Stimulated activated CD8-positive, alpha-beta memory T cell treated with anti-CD3 and anti-CD28 coated beads, Interleukin-4, amount 100 ng/mL, for 4 hours (primary cell): Measurements from ENCODE around the gene FBL.
A peak's percentile ranks its signal among the peaks of the same experiment; 100 is the strongest.
"Not testable (repeated sequence)": the region's sequence is repeated elsewhere in the genome, so short reads cannot be mapped to it uniquely, and the experiment has no call there.

ENCODE experiments used
- DNase-seq, 2 donors: peaks; one replicate each; pipeline ENCODE4 v3.0.0-alpha.2; 2020; ENCODE audit warnings: low read depth in 2 of 2, low spot score in 1 of 2

The FBL gene

DNA sequence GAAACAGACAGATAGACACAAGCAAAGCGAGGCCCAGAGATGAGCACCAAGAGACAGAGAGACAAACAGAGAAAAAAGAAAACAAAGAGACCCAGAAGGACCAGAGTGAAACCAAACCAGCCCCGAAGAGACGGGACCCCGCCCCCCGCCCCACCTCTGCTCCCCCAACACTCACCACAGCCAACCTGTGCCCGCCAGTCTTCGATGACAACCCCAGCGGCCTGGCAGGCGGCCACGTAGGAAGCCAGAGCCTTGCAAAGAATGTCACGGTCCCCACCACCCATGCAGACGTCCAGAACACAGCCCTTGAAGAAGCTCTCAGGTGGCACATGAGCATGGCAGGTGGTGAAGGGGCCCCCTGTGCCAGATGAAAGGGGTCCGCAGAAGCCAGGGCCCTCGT is 31.3 kb upstream of the FBL start:
- DNase-seq, result peak in 1 of 2 donors; percentile 18

- not testable (repeated sequence) for DNase-seq
Observed at GRCh38 chr19:39876486-39876885, 30.3 kb upstream of the FBL start.

GRCh38 chr19:39875401-39875864 is 29.3 kb upstream of the FBL start:
- DNase-seq, result not testable (repeated sequence)

DNA sequence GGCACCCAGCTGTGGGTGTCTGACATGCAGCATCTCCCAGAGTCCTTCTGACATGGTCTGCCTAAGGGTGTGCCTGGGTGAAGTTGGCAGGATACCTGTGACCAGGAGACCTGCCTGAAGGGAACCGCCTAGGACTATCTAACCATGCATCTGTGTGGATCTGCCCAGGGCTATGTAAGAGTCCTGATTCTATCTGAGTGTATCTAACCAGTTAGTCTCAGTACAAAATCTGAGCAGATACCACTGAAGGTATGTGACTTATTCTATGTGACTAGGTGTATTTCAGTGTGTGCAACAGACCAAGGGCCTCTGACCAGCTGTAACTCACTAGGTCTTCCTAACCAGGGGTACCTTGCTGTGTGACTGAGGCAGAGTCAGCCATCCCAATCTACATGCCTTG is 28.2 kb upstream of the FBL start:
- no peak for DNase-seq

DNA sequence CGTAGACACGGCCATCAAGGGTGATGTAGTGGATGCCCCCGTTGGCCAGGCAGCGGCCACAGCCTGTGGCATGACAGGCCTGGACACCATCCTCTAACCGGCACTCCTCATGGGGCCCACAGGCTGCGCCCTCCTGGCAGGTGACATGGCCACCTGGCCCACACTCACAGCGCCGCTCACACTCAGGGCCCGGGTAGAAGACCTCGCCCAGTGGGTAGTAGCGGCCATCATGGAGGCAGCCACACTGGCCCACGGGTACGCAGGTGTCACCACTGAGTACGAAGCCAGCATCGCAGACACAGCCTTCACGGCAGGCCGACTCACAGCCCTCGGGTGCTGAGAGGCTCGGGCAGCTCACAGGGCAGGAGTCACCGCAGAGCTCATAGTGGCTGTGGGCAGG is 27.2 kb upstream of the FBL start:
- no peak for DNase-seq

GRCh38 chr19:39871886-39872866 is 26.0 kb upstream of the FBL start:
- no peak for DNase-seq

GRCh38 chr19:39871362-39871761 is 25.2 kb upstream of the FBL start:
- no peak for DNase-seq

DNA sequence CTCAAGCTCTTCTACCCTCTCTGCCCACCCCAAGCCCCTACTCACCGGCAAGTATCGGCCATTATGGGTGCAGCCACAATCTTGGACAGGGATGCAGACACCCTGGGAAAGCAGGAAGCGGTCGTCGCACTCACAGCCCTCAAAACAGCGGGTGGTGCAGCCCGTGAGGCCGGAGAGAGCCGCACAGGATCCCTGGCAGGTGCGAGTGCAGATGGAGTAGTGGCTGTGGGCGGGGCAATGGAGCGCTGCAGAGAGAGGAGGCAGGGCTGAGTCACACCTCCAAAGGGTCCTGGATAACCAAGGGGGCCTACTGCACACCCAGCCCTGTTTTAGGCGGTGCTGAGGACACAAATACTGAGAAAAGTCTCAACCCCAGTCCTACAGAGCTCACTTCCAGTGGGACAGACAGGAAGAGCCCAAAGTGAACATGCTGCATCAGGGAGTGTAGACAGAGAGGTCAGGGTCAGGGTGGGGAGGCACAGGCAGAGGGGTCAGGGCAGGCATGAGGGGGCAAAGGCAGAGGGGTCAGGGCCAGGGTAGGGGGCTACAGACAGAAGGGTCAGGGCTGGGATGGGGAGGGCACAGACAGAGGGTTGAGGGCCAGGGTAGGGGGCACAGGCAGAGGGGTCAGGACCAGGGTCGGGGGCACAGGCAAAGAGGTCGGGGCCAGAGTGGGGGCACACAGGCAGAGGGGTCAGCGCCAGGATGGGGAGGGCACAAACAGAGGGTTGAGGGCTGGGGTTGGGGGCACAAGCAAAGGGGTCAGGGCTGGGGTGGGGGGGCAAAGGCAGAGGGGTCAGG is 24.2 kb upstream of the FBL start:
- DNase-seq, result no peak

GRCh38 chr19:39867952-39868351 is 21.8 kb upstream of the FBL start:
- DNase-seq, result no peak

GRCh38 chr19:39867133-39867532 is 21.0 kb upstream of the FBL start:
- no peak for DNase-seq

DNA sequence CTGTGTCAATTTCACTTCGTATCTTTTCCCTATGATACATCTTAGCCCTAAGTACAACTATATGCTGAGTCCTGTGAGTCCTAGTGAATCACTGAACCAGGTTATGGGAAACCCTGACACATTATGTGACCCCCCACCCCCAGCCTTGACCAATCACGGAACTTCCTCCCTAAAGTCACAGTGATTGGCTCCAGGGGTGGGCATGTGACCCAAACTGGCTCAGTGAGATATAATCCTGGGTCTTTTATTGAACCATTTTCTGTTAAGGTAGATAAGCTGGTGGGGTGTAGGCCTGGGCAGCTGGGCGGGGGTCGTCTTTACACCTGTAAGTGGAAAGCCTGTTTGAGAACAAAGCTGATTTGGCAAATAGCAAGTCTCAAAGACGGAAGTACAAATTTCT is 19.8 kb upstream of the FBL start:
- no peak for DNase-seq

GRCh38 chr19:39865186-39865585 is 19.0 kb upstream of the FBL start:
- no peak for DNase-seq

- DNase-seq, result no peak
Observed at GRCh38 chr19:39864118-39864517, 17.9 kb upstream of the FBL start.

DNA sequence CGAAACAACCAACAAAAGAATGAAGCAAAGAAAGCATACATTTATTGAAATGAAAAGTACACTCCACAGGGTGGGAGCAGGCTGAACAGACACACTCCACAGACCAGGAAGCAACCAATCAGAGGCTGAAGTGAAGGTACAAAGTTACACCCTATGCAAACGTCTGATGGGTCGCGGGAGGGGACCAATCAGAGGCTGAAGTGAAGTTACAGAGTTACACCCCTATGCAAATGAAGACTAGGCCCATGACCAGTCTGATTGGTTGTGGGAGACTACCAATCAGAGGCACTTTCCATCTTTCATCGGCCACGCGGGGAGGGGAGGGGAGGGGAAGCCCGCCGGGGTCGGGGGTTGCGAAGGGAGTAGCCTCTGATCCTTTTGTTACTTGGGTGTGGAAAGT is 12.4 kb upstream of the FBL start:
- no peak for DNase-seq

DNA sequence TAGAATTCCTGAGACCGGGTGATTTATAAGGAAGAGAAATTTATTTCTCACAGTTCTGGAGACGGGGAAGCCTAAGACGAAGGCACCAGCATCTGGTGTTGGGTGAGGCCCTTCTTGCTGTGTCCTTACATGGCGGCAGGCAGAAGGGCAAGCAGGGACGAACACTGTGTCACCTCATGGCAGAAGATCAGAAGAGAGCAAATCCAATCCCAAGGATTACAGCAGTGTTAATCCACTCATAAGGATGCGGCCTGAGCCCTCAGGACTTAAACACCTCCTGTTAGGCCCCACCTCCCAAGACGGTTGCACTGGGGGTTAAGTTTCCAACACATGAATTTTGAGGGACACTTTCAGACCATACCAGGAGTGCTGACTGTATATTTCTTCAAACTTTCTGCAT is 6.7 kb upstream of the FBL start:
- DNase-seq, result no peak

GRCh38 chr19:39850892-39851291 is 4.7 kb upstream of the FBL start:
- no peak for DNase-seq

DNA sequence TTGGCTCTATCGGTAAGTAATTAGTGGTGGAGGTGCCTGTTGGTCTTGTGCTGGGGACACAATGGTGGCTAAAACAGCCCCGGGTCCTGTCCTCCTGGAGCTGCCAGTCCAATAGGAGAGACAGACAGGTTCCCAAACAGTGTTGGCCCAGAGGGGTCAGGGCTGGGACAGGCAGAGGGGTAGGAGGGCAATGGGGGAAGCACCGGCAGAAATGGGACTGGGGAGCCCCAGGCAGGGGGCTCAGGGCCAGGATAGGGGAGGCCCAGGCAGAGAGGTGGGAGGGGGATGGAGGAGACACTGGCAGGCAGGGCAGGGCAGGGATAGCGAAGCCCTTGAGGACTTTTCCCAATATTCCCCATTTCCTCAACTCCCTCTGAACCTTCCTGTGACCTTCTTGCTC is 2.2 kb upstream of the FBL start:
- no peak for DNase-seq

DNA sequence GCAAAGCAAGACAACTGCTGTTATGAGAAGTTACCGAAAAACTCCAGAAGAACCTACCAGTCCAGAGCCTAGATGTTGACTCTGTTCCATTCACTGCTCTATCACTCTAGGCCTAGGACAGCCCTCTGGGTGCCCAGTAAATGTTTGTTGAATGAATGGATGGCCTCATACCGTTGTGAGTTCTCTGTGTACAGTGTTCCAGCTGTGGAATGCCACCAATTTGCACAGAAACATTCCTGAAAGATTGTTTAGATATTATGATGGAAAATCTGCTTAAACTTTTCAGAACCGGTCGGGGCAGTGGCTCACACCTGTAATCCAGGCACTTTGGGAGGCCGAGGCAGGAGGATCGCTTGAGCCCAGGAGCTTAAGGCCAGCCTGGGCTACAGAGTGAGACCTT is 1.3 kb upstream of the FBL start:
- DNase-seq, result no peak

- DNase-seq, result no peak
Observed at GRCh38 chr19:39846678-39847486, 703 bp upstream of the FBL start.

DNA sequence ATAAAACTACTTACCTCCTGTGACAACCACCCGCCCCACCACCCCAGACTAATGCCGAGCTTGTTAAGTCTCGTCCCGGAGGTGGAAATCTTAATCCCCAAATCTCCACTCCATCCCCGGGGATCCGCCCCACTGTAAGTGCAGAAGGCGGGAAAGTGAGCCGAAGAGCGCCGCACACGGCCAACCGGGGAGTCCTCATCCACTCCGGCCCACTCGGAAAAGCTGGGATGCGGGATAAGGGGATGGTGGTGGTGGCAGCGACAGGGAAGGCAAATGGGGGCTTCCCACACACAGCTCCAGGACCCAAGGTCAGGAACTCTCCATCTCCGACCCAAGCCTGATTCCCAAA is 621 bp downstream of the FBL start:
- no peak for DNase-seq

DNA sequence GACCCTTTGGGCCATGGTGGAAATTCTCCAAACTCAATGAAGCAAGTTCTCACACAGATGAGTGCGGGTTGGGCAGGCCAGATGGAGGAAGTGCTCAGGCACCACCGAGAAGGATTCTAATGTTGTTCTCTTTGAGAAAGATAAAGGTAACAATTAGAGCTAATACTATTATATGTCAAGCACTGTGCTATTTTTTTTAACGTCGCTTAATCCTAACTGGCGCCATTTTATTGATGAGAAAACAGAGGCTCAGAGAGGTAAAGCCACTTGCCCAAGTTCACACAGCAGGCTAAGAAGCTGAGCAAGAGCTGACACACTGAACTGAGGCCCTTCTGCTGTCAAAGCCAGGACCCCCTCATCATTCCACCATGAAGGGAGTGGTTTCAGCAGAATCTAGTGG is 1.0 kb downstream of the FBL start:
- no peak for DNase-seq
